H9 (cell line): ENCODE results near the gene TRPT1. TPM values are rescaled to one million over a fixed set of nuclear protein-coding genes. Genes with fewer than 3 reads are reported as not detected.

ENCODE experiments used
- DNase-seq: peaks from one replicate; pipeline ENCODE4 v3.0.0-alpha.2; 2017
- H2AFZ ChIP-seq: one replicate; pipeline ENCODE4 v1.6.1; 2013; ENCODE audit warnings: mild to moderate bottlenecking, low read length, control low read depth, moderate library complexity
- H2AK5ac ChIP-seq: 2 replicates; pipeline ENCODE4 v1.6.1; 2013; ENCODE audit warnings: low read length, control low read depth, mixed read lengths; ENCODE audit not compliant: insufficient read length
- H2BK120ac ChIP-seq: one replicate; pipeline ENCODE4 v1.6.1; 2013; ENCODE audit warnings: low read depth, mild to moderate bottlenecking, low read length, control low read depth, inconsistent platforms; ENCODE audit not compliant: poor library complexity, severe bottlenecking
- H2BK12ac ChIP-seq: 2 replicates; pipeline ENCODE4 v1.6.1; 2013; ENCODE audit warnings: low read length, control low read depth, mixed read lengths, low read depth; ENCODE audit not compliant: insufficient read length
- H2BK15ac ChIP-seq: 2 replicates; pipeline ENCODE4 v1.6.1; 2013; ENCODE audit warnings: low read depth, low read length, control low read depth
- H2BK20ac ChIP-seq: one replicate; pipeline ENCODE4 v1.6.1; 2013; ENCODE audit warnings: low read depth, mild to moderate bottlenecking, low read length, control low read depth, inconsistent platforms; ENCODE audit not compliant: poor library complexity, severe bottlenecking
- H2BK5ac ChIP-seq: 2 replicates; pipeline ENCODE4 v1.6.1; 2013; ENCODE audit warnings: low read length, control low read depth, mixed read lengths; ENCODE audit not compliant: insufficient read length
- H3K14ac ChIP-seq: 2 replicates; pipeline ENCODE4 v1.6.1; 2013; ENCODE audit warnings: low read length, control low read depth; ENCODE audit not compliant: insufficient read depth
- H3K18ac ChIP-seq: 2 replicates; pipeline ENCODE4 v1.6.1; 2013; ENCODE audit warnings: low read depth, mild to moderate bottlenecking, mixed read lengths, low read length, control low read depth; ENCODE audit not compliant: insufficient read length
- H3K23ac ChIP-seq: 2 replicates; pipeline ENCODE4 v1.6.1; 2013; ENCODE audit warnings: low read length, control low read depth, mixed read lengths, low read depth; ENCODE audit not compliant: insufficient read length
- H3K23me2 ChIP-seq: 2 replicates; pipeline ENCODE4 v1.6.1; 2013; ENCODE audit warnings: low read depth, mild to moderate bottlenecking, mixed read lengths, low read length, control low read depth; ENCODE audit not compliant: insufficient read length, poor library complexity, severe bottlenecking
- H3K27ac ChIP-seq: 2 replicates; pipeline ENCODE4 v1.5.1; 2013; ENCODE audit warnings: low read length, control low read depth, mixed read lengths, low read depth; ENCODE audit not compliant: insufficient read length
- H3K27me3 ChIP-seq: 2 replicates; pipeline ENCODE4 v1.6.1; 2013; ENCODE audit warnings: low read length, control low read depth, inconsistent platforms; ENCODE audit not compliant: insufficient read depth
- H3K4ac ChIP-seq: 2 replicates; pipeline ENCODE4 v1.6.1; 2013; ENCODE audit warnings: low read depth, mild to moderate bottlenecking, control low read depth, inconsistent platforms, low read length, moderate library complexity
- H3K4me1 ChIP-seq: 2 replicates; pipeline ENCODE4 v1.6.1; 2013; ENCODE audit warnings: low read length, control low read depth, inconsistent platforms; ENCODE audit not compliant: insufficient read depth
- H3K4me2 ChIP-seq: 2 replicates; pipeline ENCODE4 v1.6.1; 2013; ENCODE audit warnings: low read length, control low read depth, mixed read lengths; ENCODE audit not compliant: insufficient read length, insufficient read depth
- H3K56ac ChIP-seq: 2 replicates; pipeline ENCODE4 v1.6.1; 2013; ENCODE audit warnings: low read depth, mild to moderate bottlenecking, mixed read lengths, low read length, control low read depth; ENCODE audit not compliant: insufficient read length
- H3K79me1 ChIP-seq: 2 replicates; pipeline ENCODE4 v1.6.1; 2013; ENCODE audit warnings: low read depth, mild to moderate bottlenecking, moderate library complexity, low read length, control low read depth, inconsistent platforms; ENCODE audit not compliant: insufficient read depth, poor library complexity, severe bottlenecking
- H3K79me2 ChIP-seq: 2 replicates; pipeline ENCODE4 v1.6.1; 2013; ENCODE audit warnings: low read length, control low read depth, inconsistent platforms; ENCODE audit not compliant: insufficient read depth
- H3K9ac ChIP-seq: 2 replicates; pipeline ENCODE4 v1.6.1; 2013; ENCODE audit warnings: low read length, control low read depth, mixed read lengths; ENCODE audit not compliant: insufficient read length; ENCODE audit errors: extremely low read depth
- H3K9me3 ChIP-seq: one replicate; pipeline ENCODE4 v1.6.1; 2013; ENCODE audit warnings: low read depth, low read length, inconsistent platforms; ENCODE audit not compliant: control insufficient read depth
- H3T11ph ChIP-seq: one replicate; pipeline ENCODE4 v1.6.1; 2013; ENCODE audit warnings: mild to moderate bottlenecking, low read length, control low read depth, inconsistent platforms
- H4K20me1 ChIP-seq: one replicate; pipeline ENCODE4 v1.6.1; 2013; ENCODE audit not compliant: control insufficient read depth, insufficient read length, insufficient read depth
- H4K5ac ChIP-seq: 2 replicates; pipeline ENCODE4 v1.6.1; 2013; ENCODE audit warnings: low read depth, mild to moderate bottlenecking, mixed read lengths, low read length, control low read depth; ENCODE audit not compliant: insufficient read length
- H4K8ac ChIP-seq: replicated peaks from 2 replicates; pipeline ENCODE4 v1.6.1; 2013; ENCODE audit warnings: low read length, control low read depth, mixed read lengths, low read depth; ENCODE audit not compliant: insufficient read length
- H4K91ac ChIP-seq: 2 replicates; pipeline ENCODE4 v1.6.1; 2013; ENCODE audit warnings: low read depth, mild to moderate bottlenecking, moderate library complexity, mixed read lengths, low read length, control low read depth; ENCODE audit not compliant: insufficient read length
- H3K27ac Mint-ChIP-seq, 3 experiments: 2 replicates in 2 of 3; 3 replicates in 1 of 3; pipeline ENCODE4 v1.8.0; 2020 to 2021; ENCODE audit warnings: mixed read lengths in 3 of 3, mild to moderate bottlenecking in 1 of 3, moderate library complexity in 1 of 3
- H3K27me3 Mint-ChIP-seq: 2 replicates; pipeline ENCODE4 v1.8.0; 2021; ENCODE audit warnings: low read depth, mild to moderate bottlenecking, moderate library complexity, mixed read lengths
- H3K36me3 Mint-ChIP-seq, 3 experiments: 2 replicates in 2 of 3; 3 replicates in 1 of 3; pipeline ENCODE4 v1.8.0; 2020 to 2021; ENCODE audit warnings: low read depth in 3 of 3, mixed read lengths in 3 of 3; ENCODE audit not compliant: insufficient read depth in 1 of 3
- H3K4me1 Mint-ChIP-seq, 2 experiments: 2 replicates each; pipeline ENCODE4 v1.8.0; 2020; ENCODE audit warnings: mixed read lengths in 2 of 2
- H3K4me3 Mint-ChIP-seq, 2 experiments: 2 replicates in 1 of 2; 3 replicates in 1 of 2; pipeline ENCODE4 v1.8.0; 2020 to 2021; ENCODE audit warnings: mild to moderate bottlenecking in 2 of 2, mixed read lengths in 2 of 2, moderate library complexity in 1 of 2
- H3K9me3 Mint-ChIP-seq, 2 experiments: 2 replicates in 1 of 2; 3 replicates in 1 of 2; pipeline ENCODE4 v1.8.0; 2020; ENCODE audit warnings: mild to moderate bottlenecking in 2 of 2, mixed read lengths in 2 of 2, moderate library complexity in 1 of 2
- WGBS: extraction: QIAGEN DNeasy Blood & Tissue Kit; methylation state at CpG from one replicate; pipeline ENCODE4 v1.1.7; 2013; ENCODE audit warnings: missing lambda C conversion rate, low lambda C conversion rate, mixed read lengths; ENCODE audit not compliant: insufficient read length; ENCODE audit errors: extremely low coverage; 5-methylcytosine and 5-hydroxymethylcytosine counted together
- total RNA-seq: library from RNA; stranded (reverse); gene quantifications from 2 replicates; pipeline ENCODE4 v1.2.1, GENCODE V29; 2021
- TF ChIP-seq, protein P1 (sequence below): fragments of 200-600 bp; sonication (generic); conservative IDR thresholded peaks from 3 replicates; pipeline ENCODE4 v1.8.0; 2021; ENCODE audit warnings: antibody characterized with exemption, mild to moderate bottlenecking

The TRPT1 gene
- total RNA-seq, 1 experiment from 2014 or later, result 33.6 TPM

GRCh38 chr11:64203421-64204079 is 22.4 kb downstream of the TRPT1 start:
- Histone ChIP-seq H4K20me1 (no peaks in the 10 kb centered on the region), H3K79me2 (no peaks in the 10 kb centered on the region), H2AK5ac (no peak overlapping the region), H2BK120ac (no peak overlapping the region), H3K4me1 (no peaks in the 10 kb centered on the region), H3K9ac (no peak overlapping the region), H4K91ac (no peak overlapping the region), H2BK12ac (no peak overlapping the region), H3K27ac (no peak overlapping the region), H3K56ac (no peak overlapping the region), H3T11ph (no peak overlapping the region), H2BK5ac (no peak overlapping the region), H2BK15ac (no peak overlapping the region), H3K4ac (no peak overlapping the region), H3K9me3 (no peaks in the 10 kb centered on the region), H2AFZ (no peak overlapping the region), H4K8ac (no peak overlapping the region), H3K4me2 (no peak overlapping the region), H4K5ac (no peak overlapping the region), H3K23ac (no peak overlapping the region), H3K14ac (no peak overlapping the region), H3K79me1 (no peaks in the 10 kb centered on the region), H3K18ac (no peak overlapping the region), H2BK20ac (no peak overlapping the region), H3K23me2 (no peaks in the 10 kb centered on the region), H3K27me3 (no peaks in the 10 kb centered on the region)
- H3K4me1 Mint-ChIP-seq, result peaks cover 13 to 14% of the 10 kb centered on the region in 2 experiments
- H3K36me3 Mint-ChIP-seq, result peaks cover 44 to 86% (median 77%) of the 10 kb centered on the region in 3 experiments; a peak in 6 of 7 replicates
- H3K9me3 Mint-ChIP-seq, result no peaks in the 10 kb centered on the region; a peak in 1 of 5 replicates
- no peak for DNase-seq
- peak overlapping the region in 2 of 3 experiments; percentile 88 to 91; a peak in 4 of 7 replicates for H3K27ac Mint-ChIP-seq
- no peaks in the 10 kb centered on the region for H3K27me3 Mint-ChIP-seq
- TF ChIP-seq, protein P1, sequence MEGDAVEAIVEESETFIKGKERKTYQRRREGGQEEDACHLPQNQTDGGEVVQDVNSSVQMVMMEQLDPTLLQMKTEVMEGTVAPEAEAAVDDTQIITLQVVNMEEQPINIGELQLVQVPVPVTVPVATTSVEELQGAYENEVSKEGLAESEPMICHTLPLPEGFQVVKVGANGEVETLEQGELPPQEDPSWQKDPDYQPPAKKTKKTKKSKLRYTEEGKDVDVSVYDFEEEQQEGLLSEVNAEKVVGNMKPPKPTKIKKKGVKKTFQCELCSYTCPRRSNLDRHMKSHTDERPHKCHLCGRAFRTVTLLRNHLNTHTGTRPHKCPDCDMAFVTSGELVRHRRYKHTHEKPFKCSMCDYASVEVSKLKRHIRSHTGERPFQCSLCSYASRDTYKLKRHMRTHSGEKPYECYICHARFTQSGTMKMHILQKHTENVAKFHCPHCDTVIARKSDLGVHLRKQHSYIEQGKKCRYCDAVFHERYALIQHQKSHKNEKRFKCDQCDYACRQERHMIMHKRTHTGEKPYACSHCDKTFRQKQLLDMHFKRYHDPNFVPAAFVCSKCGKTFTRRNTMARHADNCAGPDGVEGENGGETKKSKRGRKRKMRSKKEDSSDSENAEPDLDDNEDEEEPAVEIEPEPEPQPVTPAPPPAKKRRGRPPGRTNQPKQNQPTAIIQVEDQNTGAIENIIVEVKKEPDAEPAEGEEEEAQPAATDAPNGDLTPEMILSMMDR, result no peak
- no CpG with 5 or more reads among the region's 27 CpGs for WGBS
- H3K4me3 Mint-ChIP-seq, result no peak overlapping the region
